ENCODE data around the gene TUT4.

The TUT4 gene

DNA sequence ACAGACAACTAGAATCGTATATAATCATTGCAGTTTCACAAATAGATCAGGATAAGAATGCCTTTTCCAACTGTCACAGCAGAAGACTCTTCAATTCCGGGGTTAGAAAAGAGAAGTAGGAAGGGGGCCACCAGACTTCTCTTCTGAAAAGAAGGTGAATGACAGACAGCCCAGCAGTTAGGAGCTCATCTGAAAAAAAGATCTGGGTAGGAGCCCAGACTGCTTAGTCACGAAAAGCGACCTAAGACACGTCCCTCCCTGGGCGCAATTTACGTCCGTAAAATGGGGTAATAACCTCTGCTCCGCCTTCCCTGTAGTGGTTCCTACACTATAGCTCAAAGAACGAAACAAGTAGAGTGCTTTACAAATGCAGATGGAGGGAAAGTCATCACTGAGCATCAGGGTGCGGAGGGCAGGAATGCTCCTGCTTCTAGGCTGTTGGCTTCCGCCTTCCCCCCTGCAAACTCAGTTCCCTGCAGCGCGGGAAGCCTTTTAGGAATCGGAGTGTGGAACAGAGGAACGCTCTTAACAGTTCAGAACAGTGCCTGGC lies 149.3 kb downstream of the TUT4 start:
- peak; percentile 54 for DNase-seq (ENCODE audit: low read depth)

DNA sequence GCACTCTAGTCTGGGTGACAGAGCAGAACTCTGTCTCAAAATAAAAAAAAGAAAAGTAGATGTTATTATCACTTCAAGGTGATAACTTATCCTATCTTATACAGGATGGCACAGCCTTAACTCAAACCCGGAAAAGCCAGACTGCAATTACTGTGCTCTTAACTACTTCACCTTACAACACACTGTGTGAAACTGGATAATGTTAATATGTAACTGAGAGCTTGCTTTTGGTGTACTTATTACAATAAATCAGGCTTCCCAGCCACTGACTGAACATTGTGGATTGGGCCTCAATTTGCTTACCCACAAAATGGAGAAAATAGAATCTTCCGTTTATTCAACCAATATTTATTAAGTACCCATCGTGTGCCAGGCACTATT lies 150.0 kb downstream of the TUT4 start:
- DNase-seq (ENCODE audit: low read depth) = no peak

DNA sequence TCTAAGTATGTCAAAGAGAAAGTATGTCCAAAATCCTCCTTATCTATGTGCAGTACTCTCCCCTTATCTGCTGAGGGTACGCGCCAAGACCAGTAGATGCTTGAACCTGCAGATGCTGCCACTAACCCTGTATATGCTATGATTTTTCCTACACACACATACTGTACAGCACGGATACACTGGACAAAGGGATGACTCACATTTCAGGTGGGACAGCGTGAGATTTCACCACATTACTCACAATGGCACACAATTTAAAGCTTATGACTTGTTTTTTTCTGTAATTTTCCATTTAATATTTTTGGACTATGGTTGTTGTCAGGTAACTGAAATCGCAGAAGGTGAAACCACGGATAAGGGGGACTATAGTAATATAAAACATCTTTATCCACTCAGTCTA lies 152.8 kb downstream of the TUT4 start:
- DNase-seq (ENCODE audit: low read depth) = no peak

DNA sequence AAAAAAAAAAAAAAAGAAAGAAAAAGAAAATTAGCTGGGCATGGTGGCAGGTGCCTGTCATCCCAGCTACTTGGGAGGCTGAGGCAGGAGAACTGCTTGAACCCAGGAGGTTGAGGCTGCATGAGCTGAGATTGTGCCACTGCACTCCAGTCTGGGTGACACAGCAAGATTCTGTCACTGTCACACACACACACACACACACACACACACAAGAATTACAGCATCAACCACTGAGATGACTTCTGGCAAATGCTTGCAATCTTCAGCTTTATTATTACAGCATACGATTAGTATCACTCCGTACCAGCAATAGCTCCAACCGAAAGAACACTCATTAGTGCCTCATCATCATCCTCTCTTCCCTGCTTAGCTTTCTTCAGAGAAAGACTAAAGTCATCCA lies 153.3 kb downstream of the TUT4 start:
- no peak for DNase-seq (ENCODE audit: low read depth)

DNA sequence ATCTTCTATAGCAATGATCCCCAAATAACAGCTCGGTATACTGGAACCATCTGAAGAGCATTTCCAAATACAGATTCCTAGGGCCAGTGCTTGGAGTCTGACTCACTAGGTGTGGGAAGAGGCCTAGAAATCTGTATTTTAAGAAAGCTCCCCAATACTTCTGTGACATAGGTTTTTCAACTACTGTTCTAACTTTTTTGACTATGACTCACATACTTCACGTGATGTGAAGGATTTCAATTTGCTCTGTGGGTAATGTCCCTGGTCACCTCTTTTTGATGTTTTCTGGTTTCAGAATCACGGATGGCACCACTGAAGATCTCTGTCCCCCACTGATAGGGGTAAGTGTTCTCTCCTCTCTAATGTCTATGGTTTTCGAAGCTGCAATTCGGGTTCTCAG lies 159.7 kb downstream of the TUT4 start:
- no peak for DNase-seq (ENCODE audit: low read depth)

GRCh38 chr1:52386458-52386857 lies 166.4 kb downstream of the TUT4 start:
- DNase-seq (ENCODE audit: low read depth) = no peak

- DNase-seq (ENCODE audit: low read depth) = no peak
These were observed 167.5 kb downstream of the TUT4 start for GRCh38 chr1:52385376-52385775.

Measured in GM04504 (cell line).